ENCODE measurements around the gene MERTK. TPM values are rescaled to one million over a fixed set of nuclear protein-coding genes. Genes with fewer than 3 reads are reported as not detected.

MERTK gene
- total and polyA plus RNA-seq, 2 of the 13 experiments (the other 11 are each of a cell fraction or from before 2014, with no cell fraction given), result 37.3 to 44.7 TPM

GRCh38 chr2:111898703-111899514 is 502 bp downstream of the MERTK start (continued):
- no peak for TF ChIP-seq SRF (IDR thresholded peaks at IDR 0.05; ENCODE audit: low read depth, low read length)
- peak; percentile 89; the same call in 1 of the 2 replicates for TF ChIP-seq TRAFD1 (CRISPR knock-in tag; IDR thresholded peaks at IDR 0.05; ENCODE audit: borderline replicate concordance)
- TF ChIP-seq HOXA5 (CRISPR knock-in tag; IDR thresholded peaks at IDR 0.05), result peak; percentile 87; the same call in 1 of the 2 replicates
- no peak for TF ChIP-seq SNAPC5 (CRISPR knock-in tag; IDR thresholded peaks at IDR 0.05; ENCODE audit: borderline replicate concordance)
- TF ChIP-seq ZC3H4 (CRISPR knock-in tag; IDR thresholded peaks at IDR 0.05; ENCODE audit: borderline replicate concordance), result no peak
- no peak for TF ChIP-seq GATA4 (IDR thresholded peaks at IDR 0.05; ENCODE audit: borderline replicate concordance, low read depth)
- no peak for TF ChIP-seq FLYWCH1 (CRISPR knock-in tag; IDR thresholded peaks at IDR 0.05)
- TF ChIP-seq ZSCAN29 (CRISPR knock-in tag; conservative IDR thresholded peaks at IDR 0.05), result peak; percentile 53; the same call in 1 of the 2 replicates
- TF ChIP-seq AKNA (CRISPR knock-in tag; IDR thresholded peaks at IDR 0.05; ENCODE audit: borderline replicate concordance), result peak; percentile 74; the same call in 1 of the 2 replicates
- no peak for TF ChIP-seq ZNF550 (CRISPR knock-in tag; IDR thresholded peaks at IDR 0.05; ENCODE audit: borderline replicate concordance)
- peak; percentile 21; the same call in 1 of the 2 replicates for TF ChIP-seq BCL3 (CRISPR knock-in tag; IDR thresholded peaks at IDR 0.05)
- TF ChIP-seq FOXJ3 (CRISPR knock-in tag; IDR thresholded peaks at IDR 0.05; ENCODE audit: borderline replicate concordance), result peak; percentile 56; the same call in 1 of the 2 replicates
- TF ChIP-seq GABPA (IDR thresholded peaks at IDR 0.05; ENCODE audit: low read depth, low read length), result no peak
- no peak for TF ChIP-seq GABPA (CRISPR knock-in tag; IDR thresholded peaks at IDR 0.05; ENCODE audit: low read depth)
- no peak for TF ChIP-seq ZNF639 (CRISPR knock-in tag; conservative IDR thresholded peaks at IDR 0.05)
- peak; percentile 52 for TF ChIP-seq TAF1 (CRISPR knock-in tag; IDR thresholded peaks at IDR 0.05)
- peak; percentile 81; the same call in 1 of the 2 replicates for TF ChIP-seq SRY (CRISPR knock-in tag; IDR thresholded peaks at IDR 0.05)
- TF ChIP-seq TBX2 (CRISPR knock-in tag; IDR thresholded peaks at IDR 0.05; ENCODE audit: borderline replicate concordance), result peak; percentile 27
- no peak for TF ChIP-seq SP2 (CRISPR knock-in tag; IDR thresholded peaks at IDR 0.05)
- TF ChIP-seq ZNF75D (CRISPR knock-in tag; IDR thresholded peaks at IDR 0.05; ENCODE audit: borderline replicate concordance), result no peak
